ENCODE results near the gene FICD.

The FICD gene

GRCh38 chr12:108568338-108569154 lies 53.5 kb downstream of the FICD start:
- no peak for DNase-seq

Data from kidney glomerular epithelial cell (primary cell).